Measurements from ENCODE around the gene TRIM27. TPM values are rescaled to one million over a fixed set of nuclear protein-coding genes. Genes with fewer than 3 reads are reported as not detected.

The TRIM27 gene
- total and polyA plus RNA-seq, 4 experiments from 2014 or later, result 51.6 to 108 (median 83.5) TPM

DNA sequence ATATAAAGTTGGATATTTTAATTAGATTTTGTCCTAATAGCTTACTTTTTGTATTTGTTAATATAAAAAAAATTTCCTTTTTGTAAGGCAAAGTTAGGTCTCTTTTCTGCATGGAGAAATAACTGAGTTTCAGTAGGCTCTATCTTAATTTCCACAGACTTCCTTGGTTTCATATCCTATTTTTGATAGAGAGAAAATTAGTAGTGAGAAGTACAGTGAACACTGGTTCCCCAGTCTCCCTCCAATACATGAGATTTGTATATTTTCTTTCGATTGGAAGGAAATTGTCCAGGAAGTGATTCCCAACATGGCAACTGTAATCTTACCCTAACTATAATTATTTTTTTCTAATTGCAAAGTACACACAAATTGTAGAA lies 26.4 kb downstream of the TRIM27 start:
- Histone ChIP-seq H3K4me1 (ENCODE audit: insufficient read depth, low read length) (peaks cover 17% of the 10 kb centered on the region), H3K27me3 (ENCODE audit: insufficient read depth, low read length) (no peaks in the 10 kb centered on the region), H3K36me3 (ENCODE audit: insufficient read depth, low read length) (no peaks in the 10 kb centered on the region), H3K9me3 (ENCODE audit: control insufficient read depth in 1 of 2, low read length in 2 of 2) (no peaks in the 10 kb centered on the region), H3K4me3 (ENCODE audit: low read length in 2 of 2) (peak overlapping the region; percentile 90 to 93), H3K27ac (ENCODE audit: low read depth, low read length) (peak overlapping the region; percentile 96)
- H3K27ac Mint-ChIP-seq, result peak overlapping the region in 5 of 7 donors; percentile 64 to 100 (median 100)
- ChIA-PET POLR2A (ENCODE audit: partially characterized antibody) (interaction anchor here (0.6 to 6.2 kb wide), 13 partner anchors 13 to 1751 kb away, joined by 3 to 181 read pairs (median 7); partner anchors contain the start of gene TRIM27), CTCF (ENCODE audit: partially characterized antibody) (interaction anchor here (1.3 to 4.2 kb wide), 5 partner anchors 13 to 59 kb away, joined by 4 to 42 read pairs (median 16); no protein-coding TSS in a partner anchor)
- H3K4me1 Mint-ChIP-seq, result peaks cover 4 to 24% (median 18%) of the 10 kb centered on the region in 4 donors
- peaks cover 0 to 9% (median 1%) of the 10 kb centered on the region in 8 donors for H3K9me3 Mint-ChIP-seq
- intact Hi-C loops (cut with micrococcal nuclease), result loop anchor here (1.0 kb wide), 1 partner anchor 44 kb away; no protein-coding TSS in a partner anchor
- DNase-seq, result no peak
- H3K36me3 Mint-ChIP-seq, result peaks cover 12 to 31% of the 10 kb centered on the region in 2 donors
- H3K4me3 Mint-ChIP-seq, result peak overlapping the region; percentile 58 to 99 (median 96)
- peaks cover 2 to 6% of the 10 kb centered on the region in 2 donors for H3K27me3 Mint-ChIP-seq

- H3K27ac ChIP-seq (ENCODE audit: low read depth, low read length), result peak overlapping the region; percentile 96
- intact Hi-C loops (cut with micrococcal nuclease), result loop anchor here (1.0 kb wide), 7 partner anchors 12 to 1031 kb away; a partner anchor contains a TSS
- peaks cover 0 to 9% (median 1%) of the 10 kb centered on the region in 8 donors for H3K9me3 Mint-ChIP-seq
- H3K4me1 ChIP-seq (ENCODE audit: insufficient read depth, low read length), result peaks cover 17% of the 10 kb centered on the region
- H3K9me3 ChIP-seq (ENCODE audit: control insufficient read depth in 1 of 2, low read length in 2 of 2), result no peaks in the 10 kb centered on the region
- peak overlapping the region; percentile 90 to 93 for H3K4me3 ChIP-seq (ENCODE audit: low read length in 2 of 2)
- ChIA-PET POLR2A (ENCODE audit: partially characterized antibody) (interaction anchor here (0.6 to 6.2 kb wide), 16 partner anchors 13 to 1751 kb away, joined by 3 to 181 read pairs (median 6); partner anchors contain the start of gene TRIM27), CTCF (ENCODE audit: partially characterized antibody) (interaction anchor here (1.2 to 4.2 kb wide), 7 partner anchors 12 to 58 kb away, joined by 3 to 42 read pairs (median 16); no protein-coding TSS in a partner anchor)
- H3K36me3 Mint-ChIP-seq, result peaks cover 8 to 26% of the 10 kb centered on the region in 2 donors
- peak; percentile 54 to 76 (median 66) for DNase-seq
- peaks cover 2 to 6% of the 10 kb centered on the region in 2 donors for H3K27me3 Mint-ChIP-seq
- peak overlapping the region; percentile 97 to 100 (median 100) for H3K27ac Mint-ChIP-seq
- H3K4me1 Mint-ChIP-seq, result peaks cover 4 to 24% (median 18%) of the 10 kb centered on the region in 4 donors
- no peaks in the 10 kb centered on the region for H3K36me3 ChIP-seq (ENCODE audit: insufficient read depth, low read length)
- H3K4me3 Mint-ChIP-seq, result peak overlapping the region; percentile 94 to 99 (median 98)
- no peaks in the 10 kb centered on the region for H3K27me3 ChIP-seq (ENCODE audit: insufficient read depth, low read length)
These were observed 27.0 kb downstream of the TRIM27 start for GRCh38 chr6:28896505-28897368.

GRCh38 chr6:28895131-28895812 lies 28.5 kb downstream of the TRIM27 start:
- peaks cover 4 to 24% (median 18%) of the 10 kb centered on the region in 4 donors for H3K4me1 Mint-ChIP-seq
- ChIA-PET POLR2A (ENCODE audit: partially characterized antibody) (interaction anchor here (0.8 to 6.2 kb wide), 23 partner anchors 10 to 1768 kb away, joined by 3 to 181 read pairs (median 4); partner anchors contain the start of gene TRIM27), CTCF (ENCODE audit: partially characterized antibody) (interaction anchor here (0.7 to 4.2 kb wide), 9 partner anchors 11 to 1073 kb away, joined by 3 to 42 read pairs (median 4); partner anchors contain the start of gene TRIM27)
- peaks cover 0 to 9% (median 1%) of the 10 kb centered on the region in 8 donors for H3K9me3 Mint-ChIP-seq
- intact Hi-C loops (cut with micrococcal nuclease), result loop anchor here (1.0 kb wide), 1 partner anchor 121 kb away; no protein-coding TSS in a partner anchor
- DNase-seq, result peak; percentile 90 to 94 (median 93)
- H3K27ac Mint-ChIP-seq, result peak overlapping the region; percentile 97 to 100 (median 100)
- H3K27me3 Mint-ChIP-seq, result peaks cover 2 to 6% of the 10 kb centered on the region in 2 donors
- no peaks in the 10 kb centered on the region for H3K9me3 ChIP-seq (ENCODE audit: control insufficient read depth in 1 of 2, low read length in 2 of 2)
- H3K4me3 ChIP-seq (ENCODE audit: low read length in 2 of 2), result peak overlapping the region; percentile 90 to 97
- H3K4me3 Mint-ChIP-seq, result peak overlapping the region; percentile 94 to 99 (median 98)
- H3K27me3 ChIP-seq (ENCODE audit: insufficient read depth, low read length), result no peaks in the 10 kb centered on the region
- peak overlapping the region; percentile 96 for H3K27ac ChIP-seq (ENCODE audit: low read depth, low read length)
- peaks cover 17% of the 10 kb centered on the region for H3K4me1 ChIP-seq (ENCODE audit: insufficient read depth, low read length)
- H3K36me3 Mint-ChIP-seq, result peaks cover 3 to 19% of the 10 kb centered on the region in 2 donors
- no peaks in the 10 kb centered on the region for H3K36me3 ChIP-seq (ENCODE audit: insufficient read depth, low read length)

DNA sequence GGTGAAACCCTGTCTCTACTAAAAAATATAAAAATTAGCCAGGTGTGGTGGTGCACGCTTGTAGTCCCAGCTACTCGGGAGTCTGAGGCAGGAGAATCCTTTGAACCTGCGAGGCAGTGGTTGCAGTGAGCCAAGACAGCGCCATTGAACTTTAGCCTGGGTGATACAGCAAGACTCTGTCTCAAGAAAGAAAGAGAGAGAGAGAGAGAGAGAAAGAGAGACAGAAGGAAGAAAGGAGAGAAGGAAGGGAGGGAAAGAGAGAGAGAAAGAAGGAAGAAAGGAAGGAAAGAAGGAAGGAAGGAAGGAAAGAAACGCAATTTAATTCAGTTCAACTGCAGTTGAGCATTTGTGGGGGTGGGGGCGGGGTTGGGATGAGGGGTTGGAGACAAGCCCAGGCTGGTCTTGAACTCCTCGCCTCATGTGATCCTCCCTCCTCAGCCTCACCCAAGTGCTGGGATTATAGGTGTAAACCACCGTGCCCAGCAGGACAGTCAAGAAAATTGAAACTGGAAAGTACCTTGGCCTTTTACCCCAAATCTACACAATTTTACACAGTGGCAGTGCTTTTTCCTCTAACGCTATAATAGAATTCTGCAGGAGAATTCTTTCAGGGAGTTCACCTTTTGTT lies 30.5 kb downstream of the TRIM27 start:
- Mint-ChIP-seq H3K27me3 (peaks cover 2 to 6% of the 10 kb centered on the region in 2 donors), H3K4me1 (peaks cover 4 to 24% (median 13%) of the 10 kb centered on the region in 4 donors), H3K9me3 (peaks cover 0 to 9% (median 1%) of the 10 kb centered on the region in 8 donors), H3K4me3 (peak overlapping the region in 2 of 8 donors; percentile 18 to 58), H3K27ac (peak overlapping the region in 2 of 7 donors; percentile 17 to 47), H3K36me3 (peaks cover 0 to 16% of the 10 kb centered on the region in 2 donors)
- intact Hi-C loops (cut with micrococcal nuclease), result no loop called here
- no peak for DNase-seq
- no peaks in the 10 kb centered on the region for H3K36me3 ChIP-seq (ENCODE audit: insufficient read depth, low read length)
- no peak overlapping the region for H3K27ac ChIP-seq (ENCODE audit: low read depth, low read length)
- no peak overlapping the region for H3K4me3 ChIP-seq (ENCODE audit: low read length in 2 of 2)
- no peaks in the 10 kb centered on the region for H3K27me3 ChIP-seq (ENCODE audit: insufficient read depth, low read length)
- no peaks in the 10 kb centered on the region for H3K9me3 ChIP-seq (ENCODE audit: control insufficient read depth in 1 of 2, low read length in 2 of 2)
- ChIA-PET POLR2A (ENCODE audit: partially characterized antibody) (interaction anchor here (4.6 to 6.2 kb wide), 2 partner anchors 9 to 29 kb away, joined by 164 to 181 read pairs; no protein-coding TSS in a partner anchor), CTCF (ENCODE audit: partially characterized antibody) (interaction anchor here (3.9 to 4.2 kb wide), 2 partner anchors 9 to 55 kb away, joined by 21 to 42 read pairs; no protein-coding TSS in a partner anchor)
- peaks cover 14% of the 10 kb centered on the region for H3K4me1 ChIP-seq (ENCODE audit: insufficient read depth, low read length)

GRCh38 chr6:28892525-28892924 lies 31.3 kb downstream of the TRIM27 start:
- Histone ChIP-seq H3K4me3 (ENCODE audit: low read length in 2 of 2) (no peak overlapping the region), H3K9me3 (ENCODE audit: control insufficient read depth in 1 of 2, low read length in 2 of 2) (no peaks in the 10 kb centered on the region), H3K36me3 (ENCODE audit: insufficient read depth, low read length) (no peaks in the 10 kb centered on the region), H3K4me1 (ENCODE audit: insufficient read depth, low read length) (peaks cover 7% of the 10 kb centered on the region), H3K27me3 (ENCODE audit: insufficient read depth, low read length) (no peaks in the 10 kb centered on the region), H3K27ac (ENCODE audit: low read depth, low read length) (no peak overlapping the region)
- Mint-ChIP-seq H3K27me3 (peaks cover 2 to 6% of the 10 kb centered on the region in 2 donors), H3K4me1 (peaks cover 4 to 24% (median 11%) of the 10 kb centered on the region in 4 donors), H3K36me3 (peaks cover 0 to 16% of the 10 kb centered on the region in 2 donors), H3K27ac (peak overlapping the region in 1 of 7 donors; percentile 13), H3K9me3 (peaks cover 0 to 9% (median 1%) of the 10 kb centered on the region in 8 donors), H3K4me3 (no peak overlapping the region)
- DNase-seq, result no peak
- intact Hi-C loops (cut with micrococcal nuclease), result no loop called here
- ChIA-PET CTCF (ENCODE audit: partially characterized antibody) (interaction anchor here (1.6 kb wide), 1 partner anchor 11 kb away, joined by 3 read pairs; no protein-coding TSS in a partner anchor), POLR2A (ENCODE audit: partially characterized antibody) (interaction anchor here (2.1 to 13.4 kb wide), 2 partner anchors 27 to 31 kb away, joined by 8 to 208 read pairs; partner anchors contain the start of gene TRIM27)

Measured in CD4-positive, alpha-beta memory T cell (primary cell).